Measurements from ENCODE around the gene HVCN1. TPM values are rescaled to one million over a fixed set of nuclear protein-coding genes. Genes with fewer than 3 reads are reported as not detected.
"Not testable (repeated sequence)": the region's sequence is repeated elsewhere in the genome, so short reads cannot be mapped to it uniquely, and the experiment has no call there.

Gene HVCN1
- total RNA-seq, 2 experiments from 2014 or later: 47.4 to 49.1 TPM

GRCh38 chr12:110666892-110667291, 22.0 kb downstream of the HVCN1 start:
- Mint-ChIP-seq H3K4me1 (peaks cover 49% of the 10 kb centered on the region), H3K27me3 (no peaks in the 10 kb centered on the region), H3K4me3 (no peak overlapping the region), H3K27ac (peak overlapping the region; percentile 60), H3K36me3 (peaks cover 70% of the 10 kb centered on the region), H3K9me3 (peaks cover 24% of the 10 kb centered on the region)
- no peak for DNase-seq

GRCh38 chr12:110661337-110661972, 27.5 kb downstream of the HVCN1 start:
- Mint-ChIP-seq H3K27ac (peak overlapping the region; percentile 99), H3K4me3 (peak overlapping the region; percentile 96), H3K4me1 (peaks cover 49% of the 10 kb centered on the region), H3K36me3 (peaks cover 77% of the 10 kb centered on the region), H3K27me3 (no peaks in the 10 kb centered on the region), H3K9me3 (peaks cover 18% of the 10 kb centered on the region)
- peak; percentile 90 for DNase-seq

DNA sequence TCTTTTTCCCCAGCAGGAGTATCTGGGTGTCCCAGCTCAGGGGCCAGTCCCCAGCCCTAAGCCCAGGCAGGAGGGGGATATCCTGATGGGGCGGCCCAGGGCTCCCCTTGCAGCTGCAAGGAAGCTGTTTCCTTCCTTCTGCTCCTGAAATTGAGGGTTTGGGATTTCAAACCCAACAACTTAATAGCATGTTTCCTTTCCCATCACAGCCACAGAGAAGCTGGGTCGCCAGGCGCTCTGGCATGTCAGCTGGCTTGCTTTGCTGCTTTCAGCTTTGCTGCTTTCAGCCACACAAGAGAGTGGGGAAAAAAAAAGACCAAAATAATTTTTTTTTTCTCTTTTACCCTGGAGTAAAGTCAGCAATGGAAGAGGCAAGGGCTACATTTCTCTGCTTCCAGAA, 30.0 kb downstream of the HVCN1 start:
- no peak for DNase-seq
- Mint-ChIP-seq H3K4me1 (peaks cover 54% of the 10 kb centered on the region), H3K9me3 (peaks cover under 1% of the 10 kb centered on the region), H3K27me3 (no peaks in the 10 kb centered on the region), H3K4me3 (peak overlapping the region; percentile 54), H3K36me3 (peaks cover 63% of the 10 kb centered on the region), H3K27ac (no peak overlapping the region)

DNA sequence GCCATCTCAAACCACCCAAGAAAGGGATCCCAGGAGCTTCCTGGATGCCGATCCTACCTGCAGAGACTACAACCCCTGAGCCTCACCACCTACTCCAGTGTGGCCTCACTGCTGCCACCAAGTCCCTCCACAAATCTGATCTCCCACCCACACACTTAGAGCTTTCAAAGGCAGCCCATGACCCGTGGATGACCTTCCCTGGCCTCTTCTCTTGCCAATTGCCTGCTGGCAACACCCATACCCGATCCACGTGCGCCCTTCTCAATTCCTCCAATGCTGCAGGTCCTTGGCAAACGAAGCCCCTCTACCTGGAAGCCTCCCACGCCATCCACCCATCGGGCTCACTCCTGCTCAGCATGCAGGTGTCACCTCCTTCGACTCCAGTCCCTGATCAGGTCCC, 30.7 kb downstream of the HVCN1 start:
- Mint-ChIP-seq H3K4me3 (peak overlapping the region; percentile 54), H3K27ac (peak overlapping the region; percentile 47), H3K9me3 (no peaks in the 10 kb centered on the region), H3K4me1 (peaks cover 54% of the 10 kb centered on the region), H3K36me3 (peaks cover 65% of the 10 kb centered on the region), H3K27me3 (no peaks in the 10 kb centered on the region)
- no peak for DNase-seq

- H3K4me1 Mint-ChIP-seq: peaks cover 51% of the 10 kb centered on the region
- no peaks in the 10 kb centered on the region for H3K9me3 Mint-ChIP-seq
- no peak overlapping the region for H3K4me3 Mint-ChIP-seq
- peaks cover 62% of the 10 kb centered on the region for H3K36me3 Mint-ChIP-seq
- H3K27ac Mint-ChIP-seq: peak overlapping the region; percentile 47
- no peak for DNase-seq
- H3K27me3 Mint-ChIP-seq: no peaks in the 10 kb centered on the region
These were observed 31.2 kb downstream of the HVCN1 start for GRCh38 chr12:110657747-110658146.

DNA sequence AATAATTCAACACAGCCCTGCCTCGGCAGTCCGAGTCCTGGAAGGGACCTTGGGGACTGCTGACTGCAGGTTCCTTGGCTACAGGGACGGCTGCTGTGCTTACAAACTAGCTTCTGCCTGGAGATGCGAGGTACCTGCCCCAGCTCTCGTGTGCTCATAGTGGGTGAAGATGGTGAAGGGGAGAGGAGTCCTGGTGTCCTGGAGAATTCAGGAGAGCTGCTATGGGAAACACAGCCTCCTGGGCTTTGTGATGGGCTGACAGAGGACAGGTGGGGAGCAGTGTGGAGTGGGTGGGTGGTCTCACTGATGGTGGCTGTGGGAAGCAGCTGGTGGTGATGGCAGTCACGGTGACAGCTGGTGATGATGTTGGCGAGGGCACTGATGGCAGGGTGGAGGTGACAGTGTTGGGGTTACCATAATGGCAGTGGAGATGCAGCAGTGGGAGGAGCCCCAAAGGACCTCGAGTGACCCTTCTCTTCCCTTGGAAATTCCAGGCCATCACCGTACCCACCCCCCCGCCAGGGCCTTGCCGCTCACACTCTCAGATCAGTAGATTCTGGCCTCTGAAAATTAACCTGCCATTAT, 32.8 kb downstream of the HVCN1 start:
- peaks cover 39% of the 10 kb centered on the region for H3K4me1 Mint-ChIP-seq
- H3K27ac Mint-ChIP-seq: no peak overlapping the region
- H3K4me3 Mint-ChIP-seq: no peak overlapping the region
- H3K27me3 Mint-ChIP-seq: no peaks in the 10 kb centered on the region
- DNase-seq: no peak
- H3K9me3 Mint-ChIP-seq: no peaks in the 10 kb centered on the region
- H3K36me3 Mint-ChIP-seq: peaks cover 65% of the 10 kb centered on the region

DNA sequence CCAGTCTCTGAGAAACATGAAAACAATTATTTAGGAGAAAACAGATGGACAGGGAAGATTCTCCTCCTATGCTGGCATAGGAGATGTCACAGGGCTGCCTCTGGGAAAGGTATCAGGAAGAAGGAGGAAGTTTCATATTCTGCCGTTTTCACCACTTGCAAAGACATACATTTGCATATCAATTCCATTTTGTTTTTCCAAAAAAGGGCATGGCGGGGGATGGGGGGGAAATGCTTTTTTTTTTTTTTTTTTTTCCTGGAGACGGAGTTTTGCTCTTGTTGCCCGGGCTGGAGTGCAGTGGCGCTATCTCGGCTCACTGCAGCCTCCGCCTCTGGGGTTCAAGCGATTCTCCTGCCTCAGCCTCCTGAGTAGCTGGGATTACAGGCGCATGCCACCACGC, 34.7 kb downstream of the HVCN1 start:
- not testable (repeated sequence) for DNase-seq, H3K4me3 Mint-ChIP-seq, H3K9me3 Mint-ChIP-seq, H3K27me3 Mint-ChIP-seq, H3K27ac Mint-ChIP-seq
- peaks cover 34% of the 10 kb centered on the region for H3K4me1 Mint-ChIP-seq
- peaks cover 68% of the 10 kb centered on the region for H3K36me3 Mint-ChIP-seq

DNA sequence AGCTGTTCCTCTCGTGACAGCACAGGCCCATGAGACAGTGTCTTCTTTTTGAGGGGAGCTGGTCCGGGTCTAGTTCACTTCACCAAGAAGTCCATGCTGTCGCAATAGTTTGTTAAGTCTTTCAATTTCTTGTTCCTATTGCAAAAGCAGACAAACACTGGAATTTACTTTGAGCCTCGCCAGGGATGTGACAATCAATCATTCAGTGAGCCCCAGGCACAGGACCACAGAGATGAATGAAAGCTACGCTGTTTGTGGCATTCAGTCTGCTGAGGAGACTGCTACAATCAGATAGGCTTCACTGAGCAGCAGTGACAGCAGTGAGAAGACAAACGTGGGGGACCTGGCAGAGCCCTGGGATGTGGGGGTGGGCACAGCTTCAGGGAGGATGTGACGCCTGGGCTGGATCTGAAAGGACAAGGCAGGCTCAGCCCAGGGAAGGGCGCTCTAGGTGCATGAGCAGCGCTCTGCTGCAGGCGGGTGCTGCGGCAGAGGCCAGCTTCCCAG, 39.5 kb downstream of the HVCN1 start:
- H3K9me3 Mint-ChIP-seq: no peaks in the 10 kb centered on the region
- peaks cover 55% of the 10 kb centered on the region for H3K36me3 Mint-ChIP-seq

DNA sequence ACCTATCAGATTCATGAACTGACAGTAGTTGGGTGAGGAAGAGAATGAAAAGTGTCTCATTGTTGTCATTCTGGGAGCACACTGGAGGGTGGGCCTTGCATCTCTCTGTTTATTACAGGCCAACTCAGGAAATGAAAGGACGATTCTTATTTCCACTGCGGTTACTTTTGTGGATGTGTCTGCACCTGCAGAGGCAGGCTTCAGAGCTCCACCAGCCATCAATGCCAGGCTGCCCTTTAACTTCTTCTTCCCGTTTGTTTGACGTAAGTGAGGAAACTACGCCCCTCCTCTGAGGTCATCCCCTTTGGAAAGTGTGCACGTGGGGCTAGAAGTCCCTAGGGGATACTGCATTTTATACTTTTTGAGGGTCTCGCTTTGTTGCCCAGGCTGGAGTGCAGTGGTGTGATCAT, 41.3 kb downstream of the HVCN1 start:
- peak; percentile 53 for DNase-seq
- Mint-ChIP-seq H3K4me1 (peaks cover 51% of the 10 kb centered on the region), H3K27me3 (no peaks in the 10 kb centered on the region), H3K27ac (peak overlapping the region; percentile 79), H3K36me3 (peaks cover 48% of the 10 kb centered on the region), H3K9me3 (no peaks in the 10 kb centered on the region), H3K4me3 (no peak overlapping the region)

More for the DNA sequence above, 39.5 kb downstream of the HVCN1 start:
- no peak overlapping the region for H3K4me3 Mint-ChIP-seq
- H3K4me1 Mint-ChIP-seq: peaks cover 41% of the 10 kb centered on the region
- H3K27ac Mint-ChIP-seq: peak overlapping the region; percentile 19
- H3K27me3 Mint-ChIP-seq: no peaks in the 10 kb centered on the region
- no peak for DNase-seq

- Mint-ChIP-seq H3K27me3 (no peaks in the 10 kb centered on the region), H3K27ac (peak overlapping the region; percentile 28), H3K4me1 (peaks cover 61% of the 10 kb centered on the region), H3K9me3 (no peaks in the 10 kb centered on the region), H3K36me3 (peaks cover 12% of the 10 kb centered on the region), H3K4me3 (no peak overlapping the region)
- no peak for DNase-seq
These were observed 47.4 kb downstream of the HVCN1 start for GRCh38 chr12:110641521-110641920.

DNA sequence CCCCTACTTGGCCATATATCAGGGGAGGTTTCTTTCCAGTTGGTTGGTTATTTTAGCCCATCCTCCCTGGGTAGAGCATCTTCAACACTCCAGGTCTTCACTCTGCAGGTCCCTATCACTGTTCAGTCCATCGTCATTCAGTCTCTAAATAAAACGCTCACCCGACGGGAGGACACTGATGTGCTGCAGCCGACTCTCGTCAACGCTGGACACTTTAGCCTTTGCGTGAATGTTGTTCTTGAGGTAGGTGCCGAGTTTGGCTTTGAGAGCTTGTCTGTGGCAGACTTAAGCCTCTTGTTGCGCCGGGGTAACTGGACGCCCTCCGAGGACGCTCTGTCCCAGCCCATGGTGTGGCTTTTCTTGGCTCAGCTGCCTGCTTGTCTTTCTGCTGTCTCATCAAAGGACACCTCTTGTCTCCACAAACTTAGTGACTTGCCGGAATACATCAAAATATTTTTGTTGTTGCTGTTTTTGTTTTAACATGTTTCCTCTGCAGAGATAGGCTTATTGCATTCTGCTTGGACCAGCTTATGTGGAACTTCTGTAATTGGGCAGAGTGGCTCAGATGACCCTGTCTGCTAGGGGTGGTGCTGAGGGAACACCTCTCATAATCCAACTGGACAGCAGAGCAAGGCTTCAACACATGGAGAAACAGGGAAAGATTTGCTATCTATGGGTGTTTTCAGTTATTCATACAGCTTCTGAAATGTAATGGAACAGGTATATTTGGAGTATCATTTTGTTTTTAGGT, 48.5 kb downstream of the HVCN1 start:
- Mint-ChIP-seq H3K27me3 (no peaks in the 10 kb centered on the region), H3K4me1 (peaks cover 66% of the 10 kb centered on the region), H3K9me3 (no peaks in the 10 kb centered on the region), H3K27ac (no peak overlapping the region), H3K36me3 (peaks cover 15% of the 10 kb centered on the region), H3K4me3 (no peak overlapping the region)
- DNase-seq: no peak

GRCh38 chr12:110639336-110640141, 49.4 kb downstream of the HVCN1 start:
- peaks cover 12% of the 10 kb centered on the region for H3K36me3 Mint-ChIP-seq
- H3K27ac Mint-ChIP-seq: no peak overlapping the region
- DNase-seq: no peak
- H3K9me3 Mint-ChIP-seq: no peaks in the 10 kb centered on the region
- no peaks in the 10 kb centered on the region for H3K27me3 Mint-ChIP-seq
- H3K4me3 Mint-ChIP-seq: no peak overlapping the region
- H3K4me1 Mint-ChIP-seq: peaks cover 65% of the 10 kb centered on the region

DNA sequence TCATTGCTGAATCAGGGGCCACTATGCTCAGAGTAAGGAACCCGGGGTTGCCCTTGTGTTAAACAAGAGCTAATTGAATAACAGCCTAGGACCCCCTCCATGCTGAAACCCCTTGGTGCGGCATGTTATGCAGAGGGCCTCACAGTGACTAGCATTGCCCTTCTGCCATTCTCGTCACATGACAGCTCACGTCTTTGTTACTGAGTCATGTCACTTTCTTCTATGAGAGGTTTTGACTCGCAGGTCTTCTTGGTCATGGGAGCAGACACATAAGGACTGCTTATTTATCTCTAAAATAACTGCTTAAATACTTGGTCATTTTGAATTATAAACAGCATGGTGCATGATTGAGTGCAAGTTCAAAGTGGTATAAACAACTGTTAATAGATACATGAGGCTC, 50.1 kb downstream of the HVCN1 start:
- H3K27me3 Mint-ChIP-seq: no peaks in the 10 kb centered on the region
- H3K9me3 Mint-ChIP-seq: no peaks in the 10 kb centered on the region
- H3K4me3 Mint-ChIP-seq: no peak overlapping the region
- no peak overlapping the region for H3K27ac Mint-ChIP-seq
- peaks cover 60% of the 10 kb centered on the region for H3K4me1 Mint-ChIP-seq
- peaks cover 9% of the 10 kb centered on the region for H3K36me3 Mint-ChIP-seq
- DNase-seq: no peak

- H3K36me3 Mint-ChIP-seq: peaks cover 9% of the 10 kb centered on the region
- no peak overlapping the region for H3K4me3 Mint-ChIP-seq
- H3K4me1 Mint-ChIP-seq: peaks cover 57% of the 10 kb centered on the region
- no peaks in the 10 kb centered on the region for H3K9me3 Mint-ChIP-seq
- no peaks in the 10 kb centered on the region for H3K27me3 Mint-ChIP-seq
- peak overlapping the region; percentile 20 for H3K27ac Mint-ChIP-seq
- DNase-seq: no peak
These were observed 51.0 kb downstream of the HVCN1 start for GRCh38 chr12:110637869-110638441.
